ENCODE data around the gene TJP1.

DNA sequence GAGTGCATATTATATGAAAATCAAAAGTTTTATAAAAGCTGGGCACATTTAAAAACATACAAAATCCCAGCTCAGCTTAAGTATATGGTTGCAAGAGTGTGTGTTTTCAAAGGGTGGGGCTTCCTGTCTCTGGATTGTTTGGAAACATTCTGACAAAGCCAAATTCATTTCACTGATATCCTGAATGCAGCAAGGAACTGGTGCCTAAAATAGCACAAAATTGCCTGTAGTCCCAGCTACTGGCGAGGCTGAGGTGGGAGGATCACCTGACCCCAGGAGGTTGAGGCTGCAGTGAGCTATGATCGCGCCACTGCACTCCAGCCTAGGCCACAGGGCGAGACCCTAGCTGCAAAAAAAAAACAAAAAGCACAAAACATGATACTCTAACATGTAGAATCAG, 13.0 kb upstream of the TJP1 start:
- TF ChIP-seq, protein P1, sequence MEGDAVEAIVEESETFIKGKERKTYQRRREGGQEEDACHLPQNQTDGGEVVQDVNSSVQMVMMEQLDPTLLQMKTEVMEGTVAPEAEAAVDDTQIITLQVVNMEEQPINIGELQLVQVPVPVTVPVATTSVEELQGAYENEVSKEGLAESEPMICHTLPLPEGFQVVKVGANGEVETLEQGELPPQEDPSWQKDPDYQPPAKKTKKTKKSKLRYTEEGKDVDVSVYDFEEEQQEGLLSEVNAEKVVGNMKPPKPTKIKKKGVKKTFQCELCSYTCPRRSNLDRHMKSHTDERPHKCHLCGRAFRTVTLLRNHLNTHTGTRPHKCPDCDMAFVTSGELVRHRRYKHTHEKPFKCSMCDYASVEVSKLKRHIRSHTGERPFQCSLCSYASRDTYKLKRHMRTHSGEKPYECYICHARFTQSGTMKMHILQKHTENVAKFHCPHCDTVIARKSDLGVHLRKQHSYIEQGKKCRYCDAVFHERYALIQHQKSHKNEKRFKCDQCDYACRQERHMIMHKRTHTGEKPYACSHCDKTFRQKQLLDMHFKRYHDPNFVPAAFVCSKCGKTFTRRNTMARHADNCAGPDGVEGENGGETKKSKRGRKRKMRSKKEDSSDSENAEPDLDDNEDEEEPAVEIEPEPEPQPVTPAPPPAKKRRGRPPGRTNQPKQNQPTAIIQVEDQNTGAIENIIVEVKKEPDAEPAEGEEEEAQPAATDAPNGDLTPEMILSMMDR (conservative IDR thresholded peaks at IDR 0.05), result no peak
- no peak for TF ChIP-seq EZH2 (IDR thresholded peaks at IDR 0.05; ENCODE audit: low read depth)

Measured in PC-9 (cell line).